GM23338 (cell line): ENCODE results near the gene SUN2.

Experiments used
- CREB1 ChIP-seq: fragments of 250-450 bp; sonication (Bioruptor Pico); IDR thresholded peaks from 2 replicates; pipeline ENCODE4 v1.5.0; 2020; ENCODE audit warnings: low read depth, mild to moderate bottlenecking, moderate library complexity
- EZH2 ChIP-seq: fragments of 200-600 bp; sonication (generic); IDR thresholded peaks from one replicate; pipeline ENCODE4 v1.8.0; 2017; ENCODE audit warnings: antibody characterized with exemption, mild to moderate bottlenecking, low read depth; ENCODE audit not compliant: unreplicated experiment
- EZH2phosphoT487 ChIP-seq: fragments of 200-600 bp; sonication (generic); IDR thresholded peaks from one replicate; pipeline ENCODE4 v1.8.1; 2018; ENCODE audit warnings: antibody characterized with exemption; ENCODE audit not compliant: unreplicated experiment
- POLR2AphosphoS5 ChIP-seq: IDR thresholded peaks from 2 replicates; pipeline ENCODE4 v1.6.1; 2016; ENCODE audit warnings: antibody characterized with exemption, low read depth
- STAT1 ChIP-seq: IDR thresholded peaks from one replicate; pipeline ENCODE4 v1.6.1; 2016; ENCODE audit warnings: antibody characterized with exemption; ENCODE audit not compliant: unreplicated experiment
- TF ChIP-seq, protein P1 (sequence below), 2 experiments: fragments of 200-600 bp in 1 of 2; sonication (generic) in 1 of 2; conservative IDR thresholded peaks; 2 replicates each; pipeline versions ENCODE4 v1.5.1 to v1.6.1; 2016 to 2017; ENCODE audit warnings: antibody characterized with exemption in 2 of 2, low read depth in 2 of 2, mild to moderate bottlenecking in 2 of 2, moderate library complexity in 1 of 2
- TF ChIP-seq, protein P2 (sequence below): IDR thresholded peaks from one replicate; pipeline ENCODE4 v1.6.1; 2018; ENCODE audit warnings: antibody characterized with exemption; ENCODE audit not compliant: unreplicated experiment
- TF ChIP-seq, protein P3 (sequence below): IDR thresholded peaks from 2 replicates; pipeline ENCODE4 v1.6.1; 2016; ENCODE audit warnings: antibody characterized with exemption

DNA sequence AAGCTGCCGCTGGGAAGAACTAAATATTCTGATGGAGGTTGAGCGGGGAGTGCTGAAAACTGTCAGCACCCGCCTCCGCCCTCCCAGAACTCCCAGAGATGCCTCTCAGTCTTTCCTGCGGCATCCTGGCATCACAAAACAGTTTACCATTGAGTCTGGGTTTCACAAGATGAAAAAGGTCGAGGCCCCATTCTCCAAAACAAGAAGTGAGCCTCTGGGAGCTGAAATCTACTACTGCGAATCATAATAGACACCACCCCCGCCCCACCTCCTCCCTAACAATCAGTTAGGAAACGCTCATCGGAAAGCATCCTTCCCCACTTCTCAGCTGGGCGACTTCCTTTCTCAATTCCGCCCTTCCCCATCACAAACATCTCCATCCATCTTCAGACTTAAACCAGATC lies 1.0 kb downstream of the SUN2 start:
- TF ChIP-seq, protein P1, sequence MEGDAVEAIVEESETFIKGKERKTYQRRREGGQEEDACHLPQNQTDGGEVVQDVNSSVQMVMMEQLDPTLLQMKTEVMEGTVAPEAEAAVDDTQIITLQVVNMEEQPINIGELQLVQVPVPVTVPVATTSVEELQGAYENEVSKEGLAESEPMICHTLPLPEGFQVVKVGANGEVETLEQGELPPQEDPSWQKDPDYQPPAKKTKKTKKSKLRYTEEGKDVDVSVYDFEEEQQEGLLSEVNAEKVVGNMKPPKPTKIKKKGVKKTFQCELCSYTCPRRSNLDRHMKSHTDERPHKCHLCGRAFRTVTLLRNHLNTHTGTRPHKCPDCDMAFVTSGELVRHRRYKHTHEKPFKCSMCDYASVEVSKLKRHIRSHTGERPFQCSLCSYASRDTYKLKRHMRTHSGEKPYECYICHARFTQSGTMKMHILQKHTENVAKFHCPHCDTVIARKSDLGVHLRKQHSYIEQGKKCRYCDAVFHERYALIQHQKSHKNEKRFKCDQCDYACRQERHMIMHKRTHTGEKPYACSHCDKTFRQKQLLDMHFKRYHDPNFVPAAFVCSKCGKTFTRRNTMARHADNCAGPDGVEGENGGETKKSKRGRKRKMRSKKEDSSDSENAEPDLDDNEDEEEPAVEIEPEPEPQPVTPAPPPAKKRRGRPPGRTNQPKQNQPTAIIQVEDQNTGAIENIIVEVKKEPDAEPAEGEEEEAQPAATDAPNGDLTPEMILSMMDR (conservative IDR thresholded peaks at IDR 0.05; ENCODE audit: low read depth in 2 of 2), result no peak
- TF ChIP-seq EZH2phosphoT487, result no peak
- TF ChIP-seq STAT1, result no peak
- TF ChIP-seq EZH2, result no peak
- TF ChIP-seq POLR2AphosphoS5, result no peak
- TF ChIP-seq CREB1 (CRISPR knock-in tag), result no peak
- TF ChIP-seq, protein P2, sequence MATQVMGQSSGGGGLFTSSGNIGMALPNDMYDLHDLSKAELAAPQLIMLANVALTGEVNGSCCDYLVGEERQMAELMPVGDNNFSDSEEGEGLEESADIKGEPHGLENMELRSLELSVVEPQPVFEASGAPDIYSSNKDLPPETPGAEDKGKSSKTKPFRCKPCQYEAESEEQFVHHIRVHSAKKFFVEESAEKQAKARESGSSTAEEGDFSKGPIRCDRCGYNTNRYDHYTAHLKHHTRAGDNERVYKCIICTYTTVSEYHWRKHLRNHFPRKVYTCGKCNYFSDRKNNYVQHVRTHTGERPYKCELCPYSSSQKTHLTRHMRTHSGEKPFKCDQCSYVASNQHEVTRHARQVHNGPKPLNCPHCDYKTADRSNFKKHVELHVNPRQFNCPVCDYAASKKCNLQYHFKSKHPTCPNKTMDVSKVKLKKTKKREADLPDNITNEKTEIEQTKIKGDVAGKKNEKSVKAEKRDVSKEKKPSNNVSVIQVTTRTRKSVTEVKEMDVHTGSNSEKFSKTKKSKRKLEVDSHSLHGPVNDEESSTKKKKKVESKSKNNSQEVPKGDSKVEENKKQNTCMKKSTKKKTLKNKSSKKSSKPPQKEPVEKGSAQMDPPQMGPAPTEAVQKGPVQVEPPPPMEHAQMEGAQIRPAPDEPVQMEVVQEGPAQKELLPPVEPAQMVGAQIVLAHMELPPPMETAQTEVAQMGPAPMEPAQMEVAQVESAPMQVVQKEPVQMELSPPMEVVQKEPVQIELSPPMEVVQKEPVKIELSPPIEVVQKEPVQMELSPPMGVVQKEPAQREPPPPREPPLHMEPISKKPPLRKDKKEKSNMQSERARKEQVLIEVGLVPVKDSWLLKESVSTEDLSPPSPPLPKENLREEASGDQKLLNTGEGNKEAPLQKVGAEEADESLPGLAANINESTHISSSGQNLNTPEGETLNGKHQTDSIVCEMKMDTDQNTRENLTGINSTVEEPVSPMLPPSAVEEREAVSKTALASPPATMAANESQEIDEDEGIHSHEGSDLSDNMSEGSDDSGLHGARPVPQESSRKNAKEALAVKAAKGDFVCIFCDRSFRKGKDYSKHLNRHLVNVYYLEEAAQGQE, result no peak
- TF ChIP-seq, protein P3, sequence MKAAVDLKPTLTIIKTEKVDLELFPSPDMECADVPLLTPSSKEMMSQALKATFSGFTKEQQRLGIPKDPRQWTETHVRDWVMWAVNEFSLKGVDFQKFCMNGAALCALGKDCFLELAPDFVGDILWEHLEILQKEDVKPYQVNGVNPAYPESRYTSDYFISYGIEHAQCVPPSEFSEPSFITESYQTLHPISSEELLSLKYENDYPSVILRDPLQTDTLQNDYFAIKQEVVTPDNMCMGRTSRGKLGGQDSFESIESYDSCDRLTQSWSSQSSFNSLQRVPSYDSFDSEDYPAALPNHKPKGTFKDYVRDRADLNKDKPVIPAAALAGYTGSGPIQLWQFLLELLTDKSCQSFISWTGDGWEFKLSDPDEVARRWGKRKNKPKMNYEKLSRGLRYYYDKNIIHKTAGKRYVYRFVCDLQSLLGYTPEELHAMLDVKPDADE, result no peak
